H1 (cell line): ENCODE data around the gene ACACB. TPM values are rescaled to one million over a fixed set of nuclear protein-coding genes. Genes with fewer than 3 reads are reported as not detected.

Experiments
- KDM5A ChIP-seq: fragments of 200-600 bp; IDR thresholded peaks from 2 replicates; pipeline ENCODE4 v1.7.1; 2012; ENCODE audit warnings: mild to moderate bottlenecking, low read length, inconsistent platforms, mixed read lengths
- RNF2 ChIP-seq: fragments of 200-900, 300-1000 bp; sonication (generic); IDR thresholded peaks from 2 replicates; pipeline ENCODE4 v1.7.1; 2016; ENCODE audit warnings: borderline replicate concordance, low read depth, mild to moderate bottlenecking, antibody characterized with exemption, low read length; ENCODE audit not compliant: poor library complexity, severe bottlenecking; ENCODE audit errors: missing control alignments
- SRF ChIP-seq: IDR thresholded peaks from 2 replicates; pipeline ENCODE4 v1.6.1; 2011; ENCODE audit warnings: mild to moderate bottlenecking, low read depth, low read length, moderate library complexity
- polyA plus RNA-seq, 7 experiments: library from polyadenylated mRNA; depleted of rRNA in 3 of 7; stranded (reverse) in 5 of 7; unstranded in 2 of 7; fragments of >200 nt in 5 of 7; fragments of 200-250 nt in 2 of 7; gene quantifications; 1 replicate in 5 of 7; 2 replicates in 1 of 7; 4 replicates in 1 of 7; pipeline versions ENCODE4 v1.2.1 to v1.2.3, GENCODE V29; 2011 to 2013; ENCODE audit warnings: missing spikeins in 2 of 7, mixed read lengths in 2 of 7
- total RNA-seq: library from RNA; stranded (reverse); fragmentation: NEBNext Ultra II Directional; extraction: Animal tissue kit (Norgen Biotek cat#: 25700); gene quantifications from 2 replicates; pipeline ENCODE4 v1.2.1, GENCODE V29; 2021
- TF ChIP-seq, protein P1 (sequence below), 3 experiments: IDR thresholded peaks; 1 replicate in 2 of 3; 2 replicates in 1 of 3; pipeline versions ENCODE4 v1.5.1 to v1.6.1; 2011; ENCODE audit warnings: low read length in 3 of 3, mild to moderate bottlenecking in 3 of 3, inconsistent platforms in 2 of 3, low read depth in 1 of 3, moderate library complexity in 1 of 3; ENCODE audit not compliant: insufficient read depth in 1 of 3; ENCODE audit errors: control extremely low read depth in 1 of 3
- TF ChIP-seq, protein P2 (sequence below): IDR thresholded peaks from 2 replicates; pipeline ENCODE4 v1.6.1; 2012; ENCODE audit warnings: inconsistent platforms

ACACB gene
- total and polyA plus RNA-seq, 2 of the 8 experiments (the other 6 are each of a cell fraction or from before 2014, with no cell fraction given), result 5.8 to 15.3 TPM

DNA sequence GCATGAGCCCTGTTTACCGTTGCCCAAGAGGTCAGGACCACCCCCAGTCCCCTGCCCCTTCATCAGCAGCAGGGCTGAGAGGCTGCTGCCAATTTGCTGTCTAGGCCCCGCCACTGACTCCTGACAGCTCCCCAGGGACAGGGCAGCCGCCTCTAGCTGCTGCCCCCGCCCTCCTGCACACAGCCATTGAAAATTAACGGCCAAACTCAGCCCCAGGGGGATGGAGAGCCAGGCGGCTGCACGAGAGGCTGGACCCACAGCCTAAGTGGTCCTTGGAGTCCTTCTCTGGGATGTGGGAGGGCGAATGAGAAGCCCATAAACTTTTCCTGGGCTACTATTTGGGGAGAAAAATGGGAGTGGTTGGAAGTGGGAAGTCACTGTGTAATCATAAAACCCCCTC is 188.1 kb downstream of the ACACB start (continued):
- TF ChIP-seq, protein P1, sequence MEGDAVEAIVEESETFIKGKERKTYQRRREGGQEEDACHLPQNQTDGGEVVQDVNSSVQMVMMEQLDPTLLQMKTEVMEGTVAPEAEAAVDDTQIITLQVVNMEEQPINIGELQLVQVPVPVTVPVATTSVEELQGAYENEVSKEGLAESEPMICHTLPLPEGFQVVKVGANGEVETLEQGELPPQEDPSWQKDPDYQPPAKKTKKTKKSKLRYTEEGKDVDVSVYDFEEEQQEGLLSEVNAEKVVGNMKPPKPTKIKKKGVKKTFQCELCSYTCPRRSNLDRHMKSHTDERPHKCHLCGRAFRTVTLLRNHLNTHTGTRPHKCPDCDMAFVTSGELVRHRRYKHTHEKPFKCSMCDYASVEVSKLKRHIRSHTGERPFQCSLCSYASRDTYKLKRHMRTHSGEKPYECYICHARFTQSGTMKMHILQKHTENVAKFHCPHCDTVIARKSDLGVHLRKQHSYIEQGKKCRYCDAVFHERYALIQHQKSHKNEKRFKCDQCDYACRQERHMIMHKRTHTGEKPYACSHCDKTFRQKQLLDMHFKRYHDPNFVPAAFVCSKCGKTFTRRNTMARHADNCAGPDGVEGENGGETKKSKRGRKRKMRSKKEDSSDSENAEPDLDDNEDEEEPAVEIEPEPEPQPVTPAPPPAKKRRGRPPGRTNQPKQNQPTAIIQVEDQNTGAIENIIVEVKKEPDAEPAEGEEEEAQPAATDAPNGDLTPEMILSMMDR (IDR thresholded peaks at IDR 0.05; ENCODE audit: control extremely low read depth in 1 of 3, insufficient read depth in 1 of 3, low read depth in 1 of 3, low read length in 3 of 3), result no peak
- no peak for TF ChIP-seq RNF2
- no peak for TF ChIP-seq SRF
- TF ChIP-seq, protein P2, sequence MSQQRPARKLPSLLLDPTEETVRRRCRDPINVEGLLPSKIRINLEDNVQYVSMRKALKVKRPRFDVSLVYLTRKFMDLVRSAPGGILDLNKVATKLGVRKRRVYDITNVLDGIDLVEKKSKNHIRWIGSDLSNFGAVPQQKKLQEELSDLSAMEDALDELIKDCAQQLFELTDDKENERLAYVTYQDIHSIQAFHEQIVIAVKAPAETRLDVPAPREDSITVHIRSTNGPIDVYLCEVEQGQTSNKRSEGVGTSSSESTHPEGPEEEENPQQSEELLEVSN, result no peak
- no peak for TF ChIP-seq KDM5A
